Uterus (tissue), 2 donors: ENCODE measurements around the gene GALNTL6.

Experiments used
- POLR2A ChIP-seq, 2 donors: fragments of 450-650 bp; IDR thresholded peaks; one replicate each; pipeline ENCODE4 v1.6.1; 2016; ENCODE audit warnings: antibody characterized with exemption in 2 of 2, mild to moderate bottlenecking in 1 of 2, moderate library complexity in 1 of 2
- TF ChIP-seq, protein P1 (sequence below), 4 experiments: fragments of 200-600 bp in 2 of 4; fragments of 450-650 bp in 2 of 4; sonication (generic) in 2 of 4; IDR thresholded peaks; one replicate each; pipeline ENCODE4 v1.5.1; 2016 to 2019; ENCODE audit warnings: antibody characterized with exemption in 4 of 4, mild to moderate bottlenecking in 2 of 4, moderate library complexity in 1 of 4

DNA sequence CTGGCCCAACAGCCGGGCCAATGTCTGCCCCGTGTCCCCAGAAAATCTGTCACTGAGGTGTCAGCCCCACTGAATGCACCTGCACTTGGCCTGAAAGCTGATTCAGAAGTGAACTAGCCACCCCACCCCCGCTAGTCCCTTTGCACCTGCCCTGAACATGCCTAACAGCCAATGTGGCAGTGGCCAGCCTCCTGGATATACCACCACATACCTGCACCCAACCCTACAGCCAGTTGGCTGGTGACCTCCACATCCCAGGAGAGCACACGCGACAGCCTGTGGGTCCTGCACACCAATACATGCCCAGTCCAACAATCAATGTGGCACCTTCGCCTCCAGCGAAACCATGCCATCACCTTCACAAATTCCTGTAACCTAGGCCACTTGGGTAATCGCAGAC is 116.7 kb downstream of the GALNTL6 start:
- no peak for TF ChIP-seq POLR2A (IDR thresholded peaks at IDR 0.05)
- TF ChIP-seq, protein P1, sequence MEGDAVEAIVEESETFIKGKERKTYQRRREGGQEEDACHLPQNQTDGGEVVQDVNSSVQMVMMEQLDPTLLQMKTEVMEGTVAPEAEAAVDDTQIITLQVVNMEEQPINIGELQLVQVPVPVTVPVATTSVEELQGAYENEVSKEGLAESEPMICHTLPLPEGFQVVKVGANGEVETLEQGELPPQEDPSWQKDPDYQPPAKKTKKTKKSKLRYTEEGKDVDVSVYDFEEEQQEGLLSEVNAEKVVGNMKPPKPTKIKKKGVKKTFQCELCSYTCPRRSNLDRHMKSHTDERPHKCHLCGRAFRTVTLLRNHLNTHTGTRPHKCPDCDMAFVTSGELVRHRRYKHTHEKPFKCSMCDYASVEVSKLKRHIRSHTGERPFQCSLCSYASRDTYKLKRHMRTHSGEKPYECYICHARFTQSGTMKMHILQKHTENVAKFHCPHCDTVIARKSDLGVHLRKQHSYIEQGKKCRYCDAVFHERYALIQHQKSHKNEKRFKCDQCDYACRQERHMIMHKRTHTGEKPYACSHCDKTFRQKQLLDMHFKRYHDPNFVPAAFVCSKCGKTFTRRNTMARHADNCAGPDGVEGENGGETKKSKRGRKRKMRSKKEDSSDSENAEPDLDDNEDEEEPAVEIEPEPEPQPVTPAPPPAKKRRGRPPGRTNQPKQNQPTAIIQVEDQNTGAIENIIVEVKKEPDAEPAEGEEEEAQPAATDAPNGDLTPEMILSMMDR (IDR thresholded peaks at IDR 0.05) = no peak
